Thyroid gland (tissue), 4 donors: ENCODE data around the gene TLX3. TPM values are rescaled to one million over a fixed set of nuclear protein-coding genes. Genes with fewer than 3 reads are reported as not detected.

ENCODE experiments used
- DNase-seq, 2 donors: peaks; one replicate each; pipeline ENCODE4 v3.0.0-alpha.2; 2019
- H3K27ac ChIP-seq, 3 donors: fragments of 200-600 bp; sonication (generic); 1 replicate in 2 of 3; 2 replicates in 1 of 3; pipeline ENCODE4 v1.5.1; 2016 to 2019; ENCODE audit warnings: mild to moderate bottlenecking in 1 of 3, moderate library complexity in 1 of 3
- H3K27me3 ChIP-seq: fragments of 200-600 bp; sonication (generic); one replicate; pipeline ENCODE4 v1.5.1; 2019
- H3K36me3 ChIP-seq, 2 donors: fragments of 200-600 bp; sonication (generic); one replicate each; pipeline ENCODE4 v1.5.1; 2016 to 2019
- H3K4me1 ChIP-seq, 2 donors: fragments of 200-600 bp; sonication (generic); one replicate each; pipeline ENCODE4 v1.5.1; 2017 to 2019
- H3K4me3 ChIP-seq, 3 donors: fragments of 200-600 bp; sonication (generic); replicated peaks in 1 of 3; 1 replicate in 2 of 3; 2 replicates in 1 of 3; pipeline ENCODE4 v1.5.1; 2016; ENCODE audit warnings: mild to moderate bottlenecking in 1 of 3
- H3K9me3 ChIP-seq: fragments of 200-600 bp; sonication (generic); one replicate; pipeline ENCODE4 v1.5.1; 2017
- POLR2A ChIP-seq, 2 donors: fragments of 450-650 bp; IDR thresholded peaks; one replicate each; pipeline ENCODE4 v1.6.1; 2017; ENCODE audit warnings: antibody characterized with exemption in 2 of 2, mild to moderate bottlenecking in 2 of 2, moderate library complexity in 1 of 2
- WGBS, 2 donors: methylation state at CpG; one replicate each; pipeline ENCODE4 v1.1.5; 2017; 5-methylcytosine and 5-hydroxymethylcytosine counted together
- intact Hi-C: fragments of 100-400 bp; cut with DNase I; formaldehyde crosslinking; loops from one replicate; pipeline ENCODE4 v1.15.1; 2023
- total RNA-seq, 4 donors: library from RNA; depleted of rRNA; stranded (reverse); fragments of >200 nt; gene quantifications; one replicate each; pipeline ENCODE4 v1.2.3, GENCODE V29; 2016
- TF ChIP-seq, protein P1 (sequence below), 6 experiments: fragments of 200-600 bp in 3 of 6; fragments of 450-650 bp in 3 of 6; sonication (generic) in 3 of 6; IDR thresholded peaks; one replicate each; pipeline ENCODE4 v1.5.1; 2016 to 2019; ENCODE audit warnings: antibody characterized with exemption in 6 of 6, mild to moderate bottlenecking in 2 of 6, inconsistent platforms in 1 of 6, moderate library complexity in 1 of 6

Gene TLX3
- total RNA-seq, 4 donors from 2014 or later, result not detected

DNA sequence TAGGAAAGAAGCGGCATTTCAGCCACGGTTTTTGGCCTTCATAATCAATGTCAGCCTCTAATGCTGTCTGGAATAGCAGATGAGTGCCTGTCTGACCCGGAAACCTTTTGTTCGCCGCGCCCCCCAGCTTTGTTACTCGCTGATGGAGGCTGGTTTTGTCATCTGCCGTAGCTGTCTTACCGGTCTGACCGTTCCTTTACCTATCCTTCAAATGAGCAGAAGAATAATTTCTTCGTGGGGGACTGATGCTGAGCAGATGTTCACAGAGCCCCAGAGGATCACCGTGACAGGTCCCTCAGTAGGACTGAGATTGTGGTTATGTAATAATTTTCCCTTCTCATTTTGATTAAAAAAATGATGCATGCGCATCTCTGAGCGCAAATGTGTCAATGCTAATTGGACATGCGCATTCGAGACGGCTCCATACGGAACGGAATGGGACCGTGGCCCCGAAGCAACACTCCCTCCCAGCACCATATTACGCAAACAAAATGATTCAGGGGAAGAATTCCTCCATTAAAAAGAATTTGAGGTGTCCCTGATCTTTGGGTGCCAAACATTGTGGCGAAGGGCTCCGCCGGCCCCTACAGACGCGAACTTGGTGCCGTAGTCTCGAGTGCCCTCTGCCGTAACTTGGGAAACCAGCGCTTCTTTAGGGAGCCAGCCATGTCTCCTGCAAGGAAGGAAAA lies 27.6 kb downstream of the TLX3 start:
- Histone ChIP-seq H3K27ac (no peak overlapping the region), H3K9me3 (no peaks in the 10 kb centered on the region), H3K4me1 (no peaks in the 10 kb centered on the region), H3K4me3 (no peak overlapping the region), H3K36me3 (no peaks in the 10 kb centered on the region), H3K27me3 (no peaks in the 10 kb centered on the region)
- 7% methylated on average over 31 of the region's 31 CpGs for WGBS, 2 donors
- DNase-seq, result peak; percentile 37 to 39
- TF ChIP-seq, protein P1, sequence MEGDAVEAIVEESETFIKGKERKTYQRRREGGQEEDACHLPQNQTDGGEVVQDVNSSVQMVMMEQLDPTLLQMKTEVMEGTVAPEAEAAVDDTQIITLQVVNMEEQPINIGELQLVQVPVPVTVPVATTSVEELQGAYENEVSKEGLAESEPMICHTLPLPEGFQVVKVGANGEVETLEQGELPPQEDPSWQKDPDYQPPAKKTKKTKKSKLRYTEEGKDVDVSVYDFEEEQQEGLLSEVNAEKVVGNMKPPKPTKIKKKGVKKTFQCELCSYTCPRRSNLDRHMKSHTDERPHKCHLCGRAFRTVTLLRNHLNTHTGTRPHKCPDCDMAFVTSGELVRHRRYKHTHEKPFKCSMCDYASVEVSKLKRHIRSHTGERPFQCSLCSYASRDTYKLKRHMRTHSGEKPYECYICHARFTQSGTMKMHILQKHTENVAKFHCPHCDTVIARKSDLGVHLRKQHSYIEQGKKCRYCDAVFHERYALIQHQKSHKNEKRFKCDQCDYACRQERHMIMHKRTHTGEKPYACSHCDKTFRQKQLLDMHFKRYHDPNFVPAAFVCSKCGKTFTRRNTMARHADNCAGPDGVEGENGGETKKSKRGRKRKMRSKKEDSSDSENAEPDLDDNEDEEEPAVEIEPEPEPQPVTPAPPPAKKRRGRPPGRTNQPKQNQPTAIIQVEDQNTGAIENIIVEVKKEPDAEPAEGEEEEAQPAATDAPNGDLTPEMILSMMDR (IDR thresholded peaks at IDR 0.05), result peak in 3 of 6 experiments; percentile 36 to 45 (median 44)
- TF ChIP-seq POLR2A (IDR thresholded peaks at IDR 0.05), result no peak
- intact Hi-C loops, result no loop called here

DNA sequence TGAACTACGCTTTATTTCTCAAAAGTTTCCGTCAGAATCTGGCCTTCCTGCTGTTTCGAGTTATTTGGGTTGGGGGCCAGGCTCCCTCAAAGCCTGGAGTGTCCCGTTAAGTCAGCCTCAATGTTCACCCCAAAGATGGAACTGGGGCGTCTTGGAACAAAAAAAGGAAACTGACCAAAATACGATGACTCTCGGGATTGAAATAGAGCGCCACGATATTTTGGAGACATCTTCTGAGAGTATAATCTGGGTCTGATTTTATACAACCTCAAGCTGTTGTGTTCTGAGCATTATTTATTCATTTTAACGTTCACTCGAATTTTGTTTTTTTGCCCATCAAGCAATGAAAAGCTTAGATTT lies 28.1 kb downstream of the TLX3 start:
- Histone ChIP-seq H3K9me3 (no peaks in the 10 kb centered on the region), H3K4me1 (no peaks in the 10 kb centered on the region), H3K4me3 (no peak overlapping the region), H3K27me3 (no peaks in the 10 kb centered on the region), H3K27ac (no peak overlapping the region), H3K36me3 (no peaks in the 10 kb centered on the region)
- TF ChIP-seq POLR2A (IDR thresholded peaks at IDR 0.05), result no peak
- TF ChIP-seq, protein P1 (IDR thresholded peaks at IDR 0.05), result no peak
- intact Hi-C loops, result no loop called here
- DNase-seq, result no peak
- WGBS, 2 donors, result 30 to 31% methylated on average over 11 of the region's 11 CpGs

DNA sequence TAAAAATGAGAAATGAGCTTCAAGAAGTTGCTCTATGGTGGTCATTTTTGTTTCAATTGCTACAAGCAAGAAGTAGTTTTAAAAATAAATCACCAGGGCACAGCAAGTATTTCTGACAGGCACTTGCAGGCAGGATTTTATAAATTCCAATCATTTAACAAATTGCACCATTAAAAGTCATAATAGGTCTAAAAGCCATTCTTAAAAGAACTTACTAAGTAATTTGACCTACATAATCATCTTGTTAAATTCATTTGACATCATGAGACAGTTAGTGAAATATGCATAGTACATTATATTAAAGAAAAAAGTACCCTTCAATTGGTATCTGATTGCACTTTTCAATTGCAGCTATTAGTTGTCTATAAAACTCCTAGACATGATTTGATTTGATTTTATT lies 31.0 kb downstream of the TLX3 start:
- Histone ChIP-seq H3K27ac (no peak overlapping the region), H3K4me1 (no peaks in the 10 kb centered on the region), H3K36me3 (no peaks in the 10 kb centered on the region), H3K9me3 (no peaks in the 10 kb centered on the region), H3K4me3 (no peak overlapping the region), H3K27me3 (no peaks in the 10 kb centered on the region)
- intact Hi-C loops, result no loop called here
- no peak for TF ChIP-seq POLR2A (IDR thresholded peaks at IDR 0.05)
- TF ChIP-seq, protein P1 (IDR thresholded peaks at IDR 0.05), result no peak
- no peak for DNase-seq

DNA sequence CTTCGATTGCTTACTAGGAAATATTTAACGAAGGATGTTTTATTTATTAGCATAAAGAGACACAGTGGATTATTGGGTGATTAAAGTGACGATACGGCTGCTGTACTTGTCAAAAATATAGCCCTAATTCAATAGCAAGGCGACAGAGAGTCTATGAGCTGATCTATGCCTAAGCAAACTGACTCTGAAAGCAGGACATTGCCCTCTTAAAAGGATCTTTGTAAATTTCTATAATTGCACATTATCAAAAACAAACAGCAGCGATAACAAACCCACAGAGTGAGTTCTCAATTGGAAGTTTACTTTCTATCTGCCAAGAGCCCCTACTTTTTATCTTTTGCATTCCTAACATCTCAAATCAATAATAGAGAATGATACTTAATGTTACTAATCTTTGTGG lies 31.4 kb downstream of the TLX3 start:
- Histone ChIP-seq H3K4me3 (no peak overlapping the region), H3K27me3 (no peaks in the 10 kb centered on the region)

More for the DNA sequence above, 31.4 kb downstream of the TLX3 start:
- Histone ChIP-seq H3K27ac (no peak overlapping the region), H3K9me3 (no peaks in the 10 kb centered on the region), H3K36me3 (no peaks in the 10 kb centered on the region), H3K4me1 (no peaks in the 10 kb centered on the region)
- TF ChIP-seq, protein P1 (IDR thresholded peaks at IDR 0.05), result no peak
- no peak for TF ChIP-seq POLR2A (IDR thresholded peaks at IDR 0.05)
- DNase-seq, result no peak
- intact Hi-C loops, result no loop called here
- WGBS, 2 donors, result 75 to 80% methylated on average over 6 of the region's 6 CpGs
